T-helper 1 cell treated with Interleukin-12 subunit alpha and Interleukin-12 subunit beta and Interleukin-4 antibody, amounts not matched to agents 30 μg/mL and 1 μg/mL, for 36 hours (primary cell): ENCODE data around the gene SPTY2D1.
"Not testable (repeated sequence)": the region's sequence is repeated elsewhere in the genome, so short reads cannot be mapped to it uniquely, and the experiment has no call there.

Experiments used
- H3K27ac Mint-ChIP-seq: one replicate; pipeline ENCODE4 v1.8.0; 2021; ENCODE audit warnings: mild to moderate bottlenecking, mixed read lengths
- H3K27me3 Mint-ChIP-seq: one replicate; pipeline ENCODE4 v1.8.0; 2021; ENCODE audit warnings: low read depth, mixed read lengths
- H3K36me3 Mint-ChIP-seq: one replicate; pipeline ENCODE4 v1.8.0; 2021; ENCODE audit warnings: low read depth, mixed read lengths
- H3K4me1 Mint-ChIP-seq: one replicate; pipeline ENCODE4 v1.8.0; 2021; ENCODE audit warnings: low read depth, mixed read lengths
- H3K4me3 Mint-ChIP-seq: one replicate; pipeline ENCODE4 v1.8.0; 2021; ENCODE audit warnings: mild to moderate bottlenecking, moderate library complexity, mixed read lengths
- H3K9me3 Mint-ChIP-seq: one replicate; pipeline ENCODE4 v1.8.0; 2021; ENCODE audit warnings: mixed read lengths

Gene SPTY2D1

DNA sequence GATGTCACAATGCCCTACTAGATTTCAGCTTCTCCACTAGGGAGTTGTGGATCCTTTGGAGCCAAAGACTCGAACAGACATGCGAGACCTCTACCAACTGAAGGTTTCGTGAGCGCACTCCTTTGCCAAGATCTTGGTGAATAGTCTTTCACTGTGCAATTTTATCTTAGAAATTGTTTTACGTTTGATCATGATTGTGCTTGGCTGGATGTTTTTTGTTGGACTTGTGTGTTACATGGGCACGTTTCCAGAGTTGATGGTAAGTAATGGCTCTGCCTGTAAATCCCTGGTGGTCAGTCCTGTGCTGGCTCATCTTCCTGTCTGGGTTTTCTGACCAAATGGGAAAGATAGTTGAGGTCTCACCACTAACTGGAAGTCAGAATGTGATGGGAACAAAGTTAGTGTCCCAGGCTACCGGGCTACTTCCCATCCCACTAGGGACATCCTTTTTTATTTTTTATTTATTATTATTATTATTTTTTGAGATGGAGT lies 34.4 kb downstream of the SPTY2D1 start, which contains the start of gene MISFA:
Gene MISFA, plus strand, starts transcription at position 51 of the 492 bp plus-strand sequence. Its CDS starts 140 bp downstream, at position 191.
- Mint-ChIP-seq H3K36me3 (peaks cover 6% of the 10 kb centered on the region), H3K27me3 (no peaks in the 10 kb centered on the region), H3K27ac (no peak within 1 kb of the TSS), H3K4me3 (no peak within 1 kb of the TSS), H3K9me3 (no peaks in the 10 kb centered on the region), H3K4me1 (no peaks in the 10 kb centered on the region)

DNA sequence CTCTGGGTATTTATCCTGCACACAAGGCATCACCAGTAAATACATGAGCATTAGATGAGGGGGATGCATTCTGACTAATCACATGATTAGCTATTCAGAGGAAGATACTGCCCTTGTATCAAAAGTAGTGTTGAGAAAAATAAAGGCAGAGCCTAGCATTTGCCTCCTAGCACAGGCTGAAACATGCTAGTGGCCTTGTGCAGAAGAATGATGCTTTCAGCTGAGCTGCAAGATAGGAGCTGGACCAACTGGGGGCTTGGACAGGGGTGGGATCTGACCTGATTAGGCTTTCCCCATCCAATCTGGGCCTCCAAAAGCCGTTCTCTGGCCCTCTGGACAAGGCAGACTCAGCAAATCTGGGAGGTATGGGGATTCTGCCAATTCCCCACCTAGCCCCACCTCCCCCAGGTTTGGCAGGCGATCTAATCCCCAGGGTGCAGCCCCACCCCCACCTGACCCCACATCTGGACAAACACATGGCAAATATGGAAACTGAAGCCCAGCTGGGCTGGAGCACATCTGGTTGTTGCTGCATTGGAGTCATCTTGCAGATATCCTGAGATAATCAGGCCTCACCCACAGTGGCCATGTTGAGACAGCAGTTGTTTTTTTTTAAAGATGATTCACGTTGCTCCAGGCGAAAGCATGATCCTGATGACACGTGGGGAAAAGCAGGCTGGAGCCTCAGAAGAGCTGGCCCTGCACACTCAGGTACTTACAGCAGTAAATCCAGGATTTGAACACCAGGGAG lies 39.0 kb downstream of the SPTY2D1 start:
- no peak overlapping the region for H3K27ac Mint-ChIP-seq
- H3K4me3 Mint-ChIP-seq, result no peak overlapping the region
- H3K4me1 Mint-ChIP-seq, result peaks cover 8% of the 10 kb centered on the region
- H3K36me3 Mint-ChIP-seq, result peaks cover 7% of the 10 kb centered on the region
- H3K9me3 Mint-ChIP-seq, result no peaks in the 10 kb centered on the region
- H3K27me3 Mint-ChIP-seq, result no peaks in the 10 kb centered on the region

- not testable (repeated sequence) for H3K36me3 Mint-ChIP-seq, H3K4me1 Mint-ChIP-seq, H3K9me3 Mint-ChIP-seq, H3K27me3 Mint-ChIP-seq, H3K27ac Mint-ChIP-seq, H3K4me3 Mint-ChIP-seq
Measured at GRCh38 chr11:18594088-18594487, 40.1 kb downstream of the SPTY2D1 start.

- Mint-ChIP-seq H3K4me3 (no peak overlapping the region), H3K36me3 (peaks cover 1% of the 10 kb centered on the region), H3K4me1 (peaks cover 8% of the 10 kb centered on the region), H3K9me3 (no peaks in the 10 kb centered on the region), H3K27me3 (no peaks in the 10 kb centered on the region), H3K27ac (peak overlapping the region; percentile 72)
Measured at GRCh38 chr11:18590571-18590970, 43.6 kb downstream of the SPTY2D1 start.

DNA sequence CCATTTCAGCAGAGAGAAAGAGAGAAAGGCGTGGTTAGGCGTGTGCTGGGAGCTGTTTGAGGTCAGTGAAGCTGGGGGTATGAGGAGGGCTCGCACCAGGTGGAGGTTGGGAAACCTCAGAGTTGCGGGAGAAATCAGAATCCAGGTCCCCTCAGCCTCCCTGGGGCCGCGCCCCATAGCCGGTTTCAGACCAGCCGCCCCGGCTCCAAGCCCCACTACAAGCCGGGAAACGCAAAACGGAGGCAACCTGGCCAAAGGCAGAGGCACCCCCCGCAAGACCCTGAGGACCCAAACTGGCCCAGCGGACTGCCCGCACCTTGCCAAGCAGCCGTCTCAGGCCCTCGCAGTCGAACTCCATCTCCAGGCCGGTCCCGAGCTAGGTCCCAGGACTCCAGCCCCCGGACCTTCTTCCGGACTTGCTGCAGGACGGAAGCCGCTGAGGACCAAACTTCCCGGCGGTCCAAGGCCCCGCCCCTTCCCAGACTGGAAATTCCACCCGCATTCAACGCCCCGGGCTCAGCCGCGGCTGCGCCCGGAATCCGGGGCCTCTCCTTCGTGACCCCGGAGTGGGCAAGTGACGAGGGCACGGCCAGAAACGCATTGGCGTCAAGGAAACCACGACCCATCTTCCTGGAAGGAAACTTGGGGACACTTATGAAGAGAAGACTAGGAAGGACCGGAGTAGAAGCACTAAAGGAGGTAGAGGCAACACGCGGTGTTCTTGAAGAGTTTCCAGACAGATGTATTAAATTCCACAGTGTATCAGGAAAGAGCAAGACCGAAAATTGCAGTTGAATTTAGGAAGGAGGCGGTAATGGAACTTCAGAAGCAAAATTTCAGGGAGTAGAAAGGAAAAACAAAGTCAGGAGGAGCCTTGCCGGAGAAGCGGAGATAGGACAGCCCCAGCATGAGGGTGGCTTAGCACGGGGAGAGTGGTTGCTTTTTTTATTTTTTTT lies 45.6 kb downstream of the SPTY2D1 start, which contains the start of gene UEVLD:
Gene UEVLD, minus strand, starts transcription at position 438 of the 956 bp plus-strand sequence. Its CDS starts 80 bp downstream, at position 358.
- Mint-ChIP-seq H3K9me3 (no peaks in the 10 kb centered on the region), H3K27me3 (no peaks in the 10 kb centered on the region), H3K36me3 (peaks cover 5% of the 10 kb centered on the region), H3K4me3 (no peak within 1 kb of the TSS), H3K4me1 (peaks cover 8% of the 10 kb centered on the region), H3K27ac (no peak within 1 kb of the TSS)

GRCh38 chr11:18581825-18582224 lies 52.3 kb downstream of the SPTY2D1 start:
- Mint-ChIP-seq H3K27ac (no peak overlapping the region), H3K27me3 (no peaks in the 10 kb centered on the region), H3K4me3 (no peak overlapping the region), H3K36me3 (peaks cover 18% of the 10 kb centered on the region), H3K4me1 (peaks cover 22% of the 10 kb centered on the region), H3K9me3 (no peaks in the 10 kb centered on the region)

- H3K4me1 Mint-ChIP-seq, result peaks cover 32% of the 10 kb centered on the region
- H3K9me3 Mint-ChIP-seq, result no peaks in the 10 kb centered on the region
- H3K36me3 Mint-ChIP-seq, result peaks cover 25% of the 10 kb centered on the region
- no peaks in the 10 kb centered on the region for H3K27me3 Mint-ChIP-seq
- H3K27ac Mint-ChIP-seq, result no peak overlapping the region
- no peak overlapping the region for H3K4me3 Mint-ChIP-seq
Measured at GRCh38 chr11:18580113-18580766, 53.9 kb downstream of the SPTY2D1 start.

- H3K4me1 Mint-ChIP-seq, result peaks cover 34% of the 10 kb centered on the region
- peak overlapping the region; percentile 64 for H3K4me3 Mint-ChIP-seq
- H3K27me3 Mint-ChIP-seq, result no peaks in the 10 kb centered on the region
- peaks cover 22% of the 10 kb centered on the region for H3K36me3 Mint-ChIP-seq
- H3K27ac Mint-ChIP-seq, result peak overlapping the region; percentile 80
- no peaks in the 10 kb centered on the region for H3K9me3 Mint-ChIP-seq
Measured at GRCh38 chr11:18578975-18579598, 55.1 kb downstream of the SPTY2D1 start.

- Mint-ChIP-seq H3K4me3 (no peak overlapping the region), H3K27ac (peak overlapping the region; percentile 60)
Measured at GRCh38 chr11:18575361-18575760, 58.8 kb downstream of the SPTY2D1 start.

DNA sequence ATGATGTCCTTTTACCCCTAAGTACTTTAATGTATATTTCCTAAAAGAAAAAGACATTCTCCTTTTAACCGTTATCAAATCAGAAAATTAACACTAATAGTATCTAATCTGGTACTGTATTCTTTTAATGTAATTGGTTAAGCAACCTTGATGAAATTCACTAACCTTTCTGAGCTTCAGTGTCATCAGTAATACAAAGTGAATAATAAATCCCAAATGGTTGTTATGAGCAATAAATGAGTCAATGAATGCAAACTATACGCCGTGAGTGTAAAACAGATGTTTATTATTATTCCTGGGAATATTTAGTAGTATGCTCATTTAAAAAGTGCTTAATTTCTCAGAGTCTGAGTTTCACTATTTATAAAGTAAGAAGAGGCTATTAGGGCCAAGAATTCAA lies 67.1 kb downstream of the SPTY2D1 start:
- no peak overlapping the region for H3K4me3 Mint-ChIP-seq
- H3K27ac Mint-ChIP-seq, result no peak overlapping the region
- no peaks in the 10 kb centered on the region for H3K9me3 Mint-ChIP-seq
- peaks cover 5% of the 10 kb centered on the region for H3K4me1 Mint-ChIP-seq
- H3K36me3 Mint-ChIP-seq, result peaks cover 23% of the 10 kb centered on the region
- no peaks in the 10 kb centered on the region for H3K27me3 Mint-ChIP-seq

More at GRCh38 chr11:18575361-18575760, 58.8 kb downstream of the SPTY2D1 start:
- Mint-ChIP-seq H3K9me3 (no peaks in the 10 kb centered on the region), H3K4me1 (peaks cover 32% of the 10 kb centered on the region), H3K27me3 (no peaks in the 10 kb centered on the region), H3K36me3 (peaks cover 32% of the 10 kb centered on the region)

DNA sequence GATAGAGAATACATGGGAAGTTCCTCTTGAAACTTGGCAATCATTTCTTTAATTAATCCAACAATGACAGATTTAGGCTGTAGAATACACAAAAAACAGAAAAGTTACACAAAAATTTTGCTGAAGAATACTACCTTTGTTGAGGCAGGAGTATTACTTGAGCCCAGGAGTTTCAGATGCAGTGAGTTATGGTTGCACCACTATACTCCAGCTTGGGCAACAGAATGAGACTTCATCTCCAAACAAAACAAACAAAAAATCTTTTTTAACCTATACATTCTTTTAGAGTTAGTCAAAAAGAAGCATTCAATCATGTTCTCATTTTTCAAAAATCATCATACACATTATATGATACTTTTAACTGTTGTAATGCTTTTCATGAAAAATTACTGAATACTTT lies 67.7 kb downstream of the SPTY2D1 start:
- H3K36me3 Mint-ChIP-seq, result peaks cover 19% of the 10 kb centered on the region
- H3K27me3 Mint-ChIP-seq, result no peaks in the 10 kb centered on the region
- peaks cover 5% of the 10 kb centered on the region for H3K4me1 Mint-ChIP-seq
- no peak overlapping the region for H3K27ac Mint-ChIP-seq
- no peak overlapping the region for H3K4me3 Mint-ChIP-seq
- no peaks in the 10 kb centered on the region for H3K9me3 Mint-ChIP-seq

DNA sequence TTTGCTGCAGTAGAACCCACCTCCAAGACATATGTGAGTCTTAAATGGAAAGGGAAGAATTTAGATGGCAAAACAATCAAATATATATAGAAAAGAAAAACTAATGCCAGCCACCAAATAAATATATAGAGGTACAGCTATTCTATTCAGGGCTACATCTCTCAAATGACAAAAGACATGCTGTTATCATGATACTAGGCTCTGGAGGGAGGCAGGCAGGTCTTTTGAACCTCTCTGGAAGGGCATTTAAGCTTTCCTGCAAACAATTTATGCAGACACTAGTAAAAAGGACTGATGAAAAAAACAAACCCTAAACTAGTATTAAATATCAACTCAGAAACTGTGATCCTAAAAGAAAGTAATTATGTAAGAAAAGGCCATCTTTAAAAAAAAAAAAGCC lies 70.0 kb downstream of the SPTY2D1 start:
- peaks cover 3% of the 10 kb centered on the region for H3K4me1 Mint-ChIP-seq
- H3K36me3 Mint-ChIP-seq, result peaks cover 15% of the 10 kb centered on the region
- H3K4me3 Mint-ChIP-seq, result no peak overlapping the region
- no peaks in the 10 kb centered on the region for H3K27me3 Mint-ChIP-seq
- H3K27ac Mint-ChIP-seq, result no peak overlapping the region
- H3K9me3 Mint-ChIP-seq, result no peaks in the 10 kb centered on the region

DNA sequence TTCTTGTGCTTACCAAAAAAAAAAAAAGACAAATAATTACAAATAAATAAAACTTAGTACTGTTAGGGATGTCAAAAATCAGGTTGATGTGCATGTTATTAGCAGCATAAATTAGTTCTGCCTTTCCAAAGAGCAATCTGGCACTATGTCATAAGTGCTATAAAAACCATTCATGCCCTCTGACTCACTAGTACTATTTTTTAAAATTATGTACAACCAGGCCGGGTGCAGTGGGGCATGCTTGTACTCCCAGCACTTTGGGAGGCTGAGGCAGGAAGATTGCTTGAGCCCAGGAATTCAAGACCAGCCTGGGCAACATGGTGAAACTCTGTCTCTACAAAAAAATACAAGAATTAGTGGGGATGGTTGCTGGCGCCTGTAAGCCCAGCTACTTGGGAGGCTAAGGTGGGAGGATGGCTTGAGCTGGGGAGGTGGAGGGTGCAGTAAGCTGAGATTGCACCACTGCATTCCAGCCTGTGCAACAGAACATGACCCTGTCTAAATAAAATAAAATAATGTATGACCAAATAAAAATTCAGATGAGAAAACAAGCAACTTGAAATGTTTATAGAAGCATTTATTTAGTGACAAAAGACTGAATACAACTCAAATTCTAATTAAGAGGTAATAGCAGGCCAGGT lies 70.9 kb downstream of the SPTY2D1 start:
- Mint-ChIP-seq H3K27me3 (no peaks in the 10 kb centered on the region), H3K4me3 (no peak overlapping the region), H3K27ac (no peak overlapping the region), H3K36me3 (peaks cover 16% of the 10 kb centered on the region), H3K9me3 (no peaks in the 10 kb centered on the region), H3K4me1 (peaks cover 2% of the 10 kb centered on the region)
